H1 (cell line): ENCODE data around the gene BBS12. TPM values are rescaled to one million over a fixed set of nuclear protein-coding genes. Genes with fewer than 3 reads are reported as not detected.

ENCODE experiments used
- CTCF ChIA-PET: fragments of 300-600 bp; sonication (Branson Sonifier 250); formaldehyde crosslinking; loops from one replicate; lab custom pipeline; 2021; ENCODE audit not compliant: partially characterized antibody; lab: Charles Lee
- POLR2A ChIA-PET: fragments of 300-600 bp; sonication (Branson Sonifier 250); formaldehyde crosslinking; loops from one replicate; lab custom pipeline; 2021; ENCODE audit warnings: inconsistent platforms; ENCODE audit not compliant: partially characterized antibody; lab: Charles Lee
- DNase-seq, 2 experiments: peaks; one replicate each; pipeline versions ENCODE4 v3.0.0 to v3.0.0-alpha.2; 2010 to 2022; ENCODE audit warnings: low spot score in 2 of 2, low read depth in 1 of 2, mixed read lengths in 1 of 2
- FAIRE-seq: peaks from 2 replicates; lab custom pipeline; 2011; peaks lifted over from hg19 to GRCh38; lab: Jason Lieb, UNC
- H2AFZ ChIP-seq: 2 replicates; pipeline ENCODE4 v1.8.1; 2012; ENCODE audit warnings: low read length, inconsistent platforms
- H2AK5ac ChIP-seq: 2 replicates; pipeline ENCODE4 v1.6.1; 2013; ENCODE audit warnings: low read depth, low read length
- H2BK120ac ChIP-seq: replicated peaks from 2 replicates; pipeline ENCODE3; 2013; ENCODE audit warnings: low read depth, low read length, inconsistent platforms
- H2BK12ac ChIP-seq: 2 replicates; pipeline ENCODE4 v1.6.1; 2013; ENCODE audit warnings: low read depth, low read length
- H2BK15ac ChIP-seq: 2 replicates; pipeline ENCODE4 v1.6.1; 2013; ENCODE audit warnings: low read length
- H2BK20ac ChIP-seq: 2 replicates; pipeline ENCODE4 v1.6.1; 2013; ENCODE audit warnings: low read length
- H2BK5ac ChIP-seq: 2 replicates; pipeline ENCODE4 v1.6.1; 2013; ENCODE audit warnings: low read depth, low read length
- H3K14ac ChIP-seq: 2 replicates; pipeline ENCODE4 v1.6.1; 2013; ENCODE audit warnings: inconsistent platforms; ENCODE audit not compliant: insufficient read length
- H3K18ac ChIP-seq: 2 replicates; pipeline ENCODE4 v1.6.1; 2013; ENCODE audit warnings: low read length; ENCODE audit errors: extremely low read depth
- H3K23ac ChIP-seq: 2 replicates; pipeline ENCODE4 v1.6.1; 2013; ENCODE audit warnings: inconsistent platforms; ENCODE audit not compliant: insufficient read length
- H3K23me2 ChIP-seq: 2 replicates; pipeline ENCODE4 v1.6.1; 2013; ENCODE audit warnings: low read depth, low read length
- H3K27ac ChIP-seq: 2 replicates; pipeline ENCODE4 v1.6.1; 2011; ENCODE audit warnings: low read depth, low read length, inconsistent platforms
- H3K27me3 ChIP-seq, 4 experiments: replicated peaks in 1 of 4; 1 replicate in 1 of 4; 2 replicates in 3 of 4; pipeline versions ENCODE4 v1.6.1 to v1.8.1; 2011 to 2013; ENCODE audit warnings: low read length in 3 of 4, mild to moderate bottlenecking in 3 of 4, inconsistent platforms in 2 of 4, mixed read lengths in 2 of 4, moderate library complexity in 1 of 4; ENCODE audit not compliant: control insufficient read depth in 3 of 4, insufficient read depth in 3 of 4; ENCODE audit errors: extremely low read depth in 1 of 4
- H3K36me3 ChIP-seq, 4 experiments: 2 replicates each; pipeline versions ENCODE4 v1.6.1 to v1.8.1; 2011 to 2013; ENCODE audit warnings: mild to moderate bottlenecking in 4 of 4, low read length in 3 of 4, moderate library complexity in 2 of 4, control low read depth in 1 of 4, inconsistent platforms in 1 of 4; ENCODE audit not compliant: insufficient read depth in 4 of 4, control insufficient read depth in 2 of 4
- H3K4ac ChIP-seq: replicated peaks from 2 replicates; pipeline ENCODE3; 2013; ENCODE audit warnings: low read length, low read depth, mixed read lengths, inconsistent platforms; ENCODE audit not compliant: insufficient read length
- H3K4me1 ChIP-seq, 4 experiments: replicated peaks in 1 of 4; 1 replicate in 1 of 4; 2 replicates in 3 of 4; pipeline versions ENCODE4 v1.6.1 to v1.8.1; 2011 to 2013; ENCODE audit warnings: low read length in 3 of 4, inconsistent platforms in 2 of 4, mixed read lengths in 1 of 4; ENCODE audit not compliant: insufficient read depth in 4 of 4, control insufficient read depth in 3 of 4
- H3K4me2 ChIP-seq, 2 experiments: 2 replicates each; pipeline versions ENCODE4 v1.6.1 to v1.8.1; 2011 to 2013; ENCODE audit warnings: low read depth in 2 of 2, low read length in 2 of 2, control low read depth in 1 of 2, inconsistent platforms in 1 of 2, mild to moderate bottlenecking in 1 of 2; ENCODE audit not compliant: insufficient read depth in 1 of 2
- H3K4me3 ChIP-seq, 4 experiments: fragments of 200-600, 300-600 bp in 1 of 4; sonication (generic), shearing (Covaris generic), sonication (Bioruptor Twin) in 1 of 4; 2 replicates each; pipeline versions ENCODE4 v1.5.1 to v1.8.1; 2011 to 2016; ENCODE audit warnings: low read length in 4 of 4, low read depth in 3 of 4, control low read depth in 2 of 4, inconsistent platforms in 2 of 4, mild to moderate bottlenecking in 2 of 4, mixed read lengths in 1 of 4, moderate library complexity in 1 of 4; ENCODE audit not compliant: insufficient read depth in 2 of 4; ENCODE audit errors: extremely low read depth in 1 of 4
- H3K56ac ChIP-seq: replicated peaks from 2 replicates; pipeline ENCODE3; 2013; ENCODE audit warnings: low read depth, mild to moderate bottlenecking, mixed read lengths, low read length, inconsistent platforms; ENCODE audit not compliant: insufficient read length
- H3K79me1 ChIP-seq: 2 replicates; pipeline ENCODE4 v1.6.1; 2013; ENCODE audit warnings: low read depth, low read length, control low read depth
- H3K79me2 ChIP-seq, 2 experiments: 2 replicates each; pipeline versions ENCODE4 v1.6.1 to v1.8.1; 2012 to 2013; ENCODE audit warnings: low read length in 2 of 2, mild to moderate bottlenecking in 2 of 2, inconsistent platforms in 1 of 2; ENCODE audit not compliant: insufficient read depth in 2 of 2, control insufficient read depth in 1 of 2
- H3K9ac ChIP-seq, 4 experiments: replicated peaks in 1 of 4; 1 replicate in 1 of 4; 2 replicates in 3 of 4; pipeline versions ENCODE4 v1.6.1 to v1.8.1; 2011 to 2013; ENCODE audit warnings: low read depth in 3 of 4, low read length in 3 of 4, control low read depth in 2 of 4, mild to moderate bottlenecking in 2 of 4, moderate library complexity in 2 of 4, inconsistent platforms in 1 of 4; ENCODE audit errors: extremely low read depth in 1 of 4
- H3K9me3 ChIP-seq, 2 experiments: 2 replicates each; pipeline versions ENCODE4 v1.6.1 to v1.8.1; 2012 to 2013; ENCODE audit warnings: mild to moderate bottlenecking in 2 of 2, moderate library complexity in 2 of 2, control low read depth in 1 of 2, inconsistent platforms in 1 of 2, low read depth in 1 of 2, low read length in 1 of 2, mixed read lengths in 1 of 2; ENCODE audit not compliant: insufficient read depth in 2 of 2
- H4K20me1 ChIP-seq, 2 experiments: replicated peaks in 1 of 2; 2 replicates each; pipeline versions ENCODE3 to v1.8.1; 2011 to 2013; ENCODE audit warnings: inconsistent platforms in 2 of 2, low read length in 2 of 2, mild to moderate bottlenecking in 1 of 2; ENCODE audit not compliant: insufficient read depth in 2 of 2, control insufficient read depth in 1 of 2
- H4K5ac ChIP-seq: 2 replicates; pipeline ENCODE4 v1.6.1; 2013; ENCODE audit warnings: low read length, low read depth, mixed read lengths, inconsistent platforms; ENCODE audit not compliant: insufficient read length
- H4K8ac ChIP-seq: 2 replicates; pipeline ENCODE4 v1.8.0; 2013; ENCODE audit warnings: mild to moderate bottlenecking, moderate library complexity, low read length, inconsistent platforms; ENCODE audit not compliant: insufficient read depth; ENCODE audit errors: extremely low read depth
- H4K91ac ChIP-seq: replicated peaks from 2 replicates; pipeline ENCODE3; 2013; ENCODE audit warnings: low read length, mixed read lengths, inconsistent platforms; ENCODE audit not compliant: insufficient read length
- ATF2 ChIP-seq: IDR thresholded peaks from 2 replicates; pipeline ENCODE4 v1.6.1; 2012; ENCODE audit warnings: low read length, inconsistent platforms
- BRCA1 ChIP-seq: IDR thresholded peaks from 2 replicates; pipeline ENCODE4 v1.6.1; 2012; ENCODE audit warnings: low read depth, low read length, improper control_type of control experiment
- EP300 ChIP-seq, 2 experiments: IDR thresholded peaks; 1 replicate in 1 of 2; 2 replicates in 1 of 2; pipeline ENCODE4 v1.6.1; 2011 to 2012; ENCODE audit warnings: low read depth in 2 of 2, low read length in 2 of 2, mild to moderate bottlenecking in 2 of 2, borderline replicate concordance in 1 of 2, inconsistent platforms in 1 of 2, moderate library complexity in 1 of 2
- FOSL1 ChIP-seq: IDR thresholded peaks from 2 replicates; pipeline ENCODE4 v1.6.1; 2011; ENCODE audit warnings: mild to moderate bottlenecking, low read depth, low read length, moderate library complexity; ENCODE audit not compliant: insufficient read depth
- KDM5A ChIP-seq: fragments of 200-600 bp; IDR thresholded peaks from 2 replicates; pipeline ENCODE4 v1.7.1; 2012; ENCODE audit warnings: mild to moderate bottlenecking, low read length, inconsistent platforms, mixed read lengths
- PHF8 ChIP-seq: fragments of 200-600 bp; sonication (generic); conservative IDR thresholded peaks from 2 replicates; pipeline ENCODE4 v1.7.1; 2012; ENCODE audit warnings: low read depth, mild to moderate bottlenecking, inconsistent platforms, low read length, moderate library complexity
- SAP30 ChIP-seq: fragments of 300-600 bp; sonication (generic); IDR thresholded peaks from 2 replicates; pipeline ENCODE4 v1.7.1; 2012; ENCODE audit warnings: low read length, moderate library complexity, mild to moderate bottlenecking, inconsistent platforms; ENCODE audit not compliant: insufficient read depth, insufficient replicate concordance
- SIN3A ChIP-seq, 2 experiments: IDR thresholded peaks in 1 of 2; conservative IDR thresholded peaks in 1 of 2; 2 replicates each; pipeline ENCODE4 v1.6.1; 2011 to 2012; ENCODE audit warnings: low read length in 2 of 2, improper control_type of control experiment in 1 of 2, low read depth in 1 of 2, mild to moderate bottlenecking in 1 of 2
- SP4 ChIP-seq: IDR thresholded peaks from 2 replicates; pipeline ENCODE4 v1.6.1; 2012; ENCODE audit warnings: low read length, inconsistent platforms
- SUZ12 ChIP-seq: fragments of 200-600 bp; sonication (generic); IDR thresholded peaks from 2 replicates; pipeline ENCODE4 v1.6.1; 2012; ENCODE audit warnings: mild to moderate bottlenecking, inconsistent platforms, low read length, moderate library complexity, mixed read lengths
- TCF12 ChIP-seq: IDR thresholded peaks from 2 replicates; pipeline ENCODE4 v1.6.1; 2011; ENCODE audit warnings: low read depth, mild to moderate bottlenecking, low read length
- YY1 ChIP-seq: IDR thresholded peaks from 2 replicates; pipeline ENCODE4 v1.6.1; 2011; ENCODE audit warnings: low read depth, mild to moderate bottlenecking, low read length
- WGBS, 2 experiments: shearing (Covaris generic) in 1 of 2; methylation state at CpG; one replicate each; pipeline versions ENCODE4 v1.1.6 to v1.1.7; 2013 to 2015; ENCODE audit warnings: low lambda C conversion rate in 2 of 2, mixed read lengths in 2 of 2, inconsistent platforms in 1 of 2, low coverage in 1 of 2, missing lambda C conversion rate in 1 of 2; ENCODE audit not compliant: insufficient replicate concordance in 2 of 2, insufficient coverage in 1 of 2, insufficient read length in 1 of 2; ENCODE audit errors: extremely low coverage in 1 of 2, missing lambda C conversion rate in 1 of 2; 5-methylcytosine and 5-hydroxymethylcytosine counted together
- polyA plus RNA-seq, 7 experiments: library from polyadenylated mRNA; depleted of rRNA in 3 of 7; stranded (reverse) in 5 of 7; unstranded in 2 of 7; fragments of >200 nt in 5 of 7; fragments of 200-250 nt in 2 of 7; gene quantifications; 1 replicate in 5 of 7; 2 replicates in 1 of 7; 4 replicates in 1 of 7; pipeline versions ENCODE4 v1.2.1 to v1.2.3, GENCODE V29; 2011 to 2013; ENCODE audit warnings: missing spikeins in 2 of 7, mixed read lengths in 2 of 7
- total RNA-seq: library from RNA; stranded (reverse); fragmentation: NEBNext Ultra II Directional; extraction: Animal tissue kit (Norgen Biotek cat#: 25700); gene quantifications from 2 replicates; pipeline ENCODE4 v1.2.1, GENCODE V29; 2021

Gene BBS12
- total and polyA plus RNA-seq, 2 of the 8 experiments (the other 6 are each of a cell fraction or from before 2014, with no cell fraction given) = 0.88 to 2.6 TPM

GRCh38 chr4:122691988-122692387, 40.5 kb upstream of the BBS12 start:
- no peak overlapping the region for H4K5ac ChIP-seq
- no peaks in the 10 kb centered on the region for H3K36me3 ChIP-seq
- no peak overlapping the region for H4K8ac ChIP-seq
- FAIRE-seq (no peak), DNase-seq (no peak)
- no peak overlapping the region for H4K91ac ChIP-seq
- no peaks in the 10 kb centered on the region for H3K27me3 ChIP-seq
- H4K20me1 ChIP-seq = no peaks in the 10 kb centered on the region
- H2BK120ac ChIP-seq = no peak overlapping the region
- no peaks in the 10 kb centered on the region for H3K4me1 ChIP-seq
- no peak overlapping the region for H2BK20ac ChIP-seq
- H3K4me3 ChIP-seq = no peak overlapping the region
- no peak overlapping the region for H2BK5ac ChIP-seq
- no peak overlapping the region for H2AFZ ChIP-seq
- H2BK12ac ChIP-seq = no peak overlapping the region
- H3K9me3 ChIP-seq = no peaks in the 10 kb centered on the region; a peak in 1 of 4 replicates
- H3K79me2 ChIP-seq = no peaks in the 10 kb centered on the region
- H3K9ac ChIP-seq = no peak overlapping the region
- no peak overlapping the region for H3K4me2 ChIP-seq
- H3K56ac ChIP-seq = no peak overlapping the region
- no peak overlapping the region for H3K14ac ChIP-seq
- no peaks in the 10 kb centered on the region for H3K79me1 ChIP-seq
- H3K4ac ChIP-seq = no peak overlapping the region
- no peak overlapping the region for H2AK5ac ChIP-seq
- H2BK15ac ChIP-seq = no peak overlapping the region
- no peaks in the 10 kb centered on the region for H3K23me2 ChIP-seq
- H3K23ac ChIP-seq = no peak overlapping the region
- CTCF ChIA-PET = interaction anchor here (0.9 kb wide), 1 partner anchor 16 kb away, joined by 3 read pairs; no protein-coding TSS in a partner anchor
- POLR2A ChIA-PET = no interaction called here
- WGBS, 2 experiments = 83% methylated on average over 4 of the region's 4 CpGs; no CpG with 5 or more reads in 1 of the 2 experiments
- no peak overlapping the region for H3K18ac ChIP-seq
- no peak overlapping the region for H3K27ac ChIP-seq
- TF ChIP-seq PHF8 (no peak), FOSL1 (no peak), TCF12 (no peak), YY1 (no peak), KDM5A (no peak), ATF2 (no peak), EP300 (IDR thresholded peaks at IDR 0.05; ENCODE audit: borderline replicate concordance in 1 of 2, low read depth in 2 of 2, low read length in 2 of 2) (no peak), SP4 (no peak), BRCA1 (no peak), SUZ12 (no peak), SIN3A (conservative IDR thresholded peaks at IDR 0.05 in 1 of 2, IDR thresholded peaks at IDR 0.05 in 1 of 2; ENCODE audit: low read depth in 1 of 2, low read length in 2 of 2) (no peak), SAP30 (no peak)
